Stimulated activated CD8-positive, alpha-beta memory T cell treated with anti-CD3 and anti-CD28 coated beads, Interleukin-12 subunit alpha, Interleukin-12 subunit beta, amount 100 ng/mL, for 4 hours (primary cell): ENCODE measurements around the gene AP3B1.
"Not testable (repeated sequence)": the region's sequence is repeated elsewhere in the genome, so short reads cannot be mapped to it uniquely, and the experiment has no call there.

Source experiments
- DNase-seq: peaks from one replicate; pipeline ENCODE4 v3.0.0-alpha.2; 2020; ENCODE audit warnings: low read depth

The AP3B1 gene

GRCh38 chr5:78137290-78137689 lies 157.2 kb downstream of the AP3B1 start:
- no peak for DNase-seq

- DNase-seq, result no peak
Measured at GRCh38 chr5:78133423-78133822, 161.1 kb downstream of the AP3B1 start.

GRCh38 chr5:78132507-78132906 lies 162.0 kb downstream of the AP3B1 start:
- no peak for DNase-seq

- no peak for DNase-seq
Measured at GRCh38 chr5:78129597-78129996, 164.9 kb downstream of the AP3B1 start.

GRCh38 chr5:78127875-78128274 lies 166.6 kb downstream of the AP3B1 start:
- no peak for DNase-seq

GRCh38 chr5:78126536-78126935 lies 168.0 kb downstream of the AP3B1 start:
- no peak for DNase-seq

GRCh38 chr5:78116167-78116566 lies 178.3 kb downstream of the AP3B1 start:
- DNase-seq, result no peak

- no peak for DNase-seq
Measured at GRCh38 chr5:78113689-78114264, 180.7 kb downstream of the AP3B1 start.

GRCh38 chr5:78112931-78113330 lies 181.6 kb downstream of the AP3B1 start:
- no peak for DNase-seq

- no peak for DNase-seq
Measured at GRCh38 chr5:78109891-78110324, 184.6 kb downstream of the AP3B1 start.

GRCh38 chr5:78108564-78108963 lies 185.9 kb downstream of the AP3B1 start:
- DNase-seq, result no peak

- DNase-seq, result no peak
Measured at GRCh38 chr5:78103232-78103918, 191.1 kb downstream of the AP3B1 start.

GRCh38 chr5:78102500-78102899 lies 192.0 kb downstream of the AP3B1 start:
- DNase-seq, result no peak

- no peak for DNase-seq
Measured at GRCh38 chr5:78095125-78095524, 199.4 kb downstream of the AP3B1 start.

GRCh38 chr5:78090002-78090401 lies 204.5 kb downstream of the AP3B1 start:
- no peak for DNase-seq

- no peak for DNase-seq
Measured at GRCh38 chr5:78078858-78079257, 215.6 kb downstream of the AP3B1 start.

- no peak for DNase-seq
Measured at GRCh38 chr5:78077369-78078068, 217.0 kb downstream of the AP3B1 start.

- no peak for DNase-seq
Measured at GRCh38 chr5:78076351-78076750, 218.1 kb downstream of the AP3B1 start.

GRCh38 chr5:78075301-78075700 lies 219.2 kb downstream of the AP3B1 start:
- no peak for DNase-seq

GRCh38 chr5:78070691-78071090 lies 223.8 kb downstream of the AP3B1 start:
- not testable (repeated sequence) for DNase-seq

- not testable (repeated sequence) for DNase-seq
Measured at GRCh38 chr5:78067581-78067980, 226.9 kb downstream of the AP3B1 start.

- DNase-seq, result not testable (repeated sequence)
Measured at GRCh38 chr5:78066722-78067121, 227.8 kb downstream of the AP3B1 start.

GRCh38 chr5:78065663-78066062 lies 228.8 kb downstream of the AP3B1 start:
- DNase-seq, result no peak
